CD8-positive, alpha-beta memory T cell (primary cell): ENCODE data around the gene TAF13. TPM values are rescaled to one million over a fixed set of nuclear protein-coding genes. Genes with fewer than 3 reads are reported as not detected.

ENCODE experiments used
- CTCF ChIA-PET: fragments of 350-600 bp; sonication (Branson Sonifier 250); formaldehyde crosslinking; loops from one replicate; lab custom pipeline; 2021; ENCODE audit warnings: antibody characterized with exemption; lab: Charles Lee
- POLR2A ChIA-PET: fragments of 350-600 bp; sonication (Branson Sonifier 250); formaldehyde crosslinking; loops from one replicate; lab custom pipeline; 2021; ENCODE audit warnings: antibody characterized with exemption; lab: Charles Lee
- DNase-seq, 5 donors: peaks; one replicate each; pipeline versions ENCODE4 v3.0.0 to v3.0.0-alpha.2; 2020 to 2022; ENCODE audit warnings: mixed read lengths in 1 of 5
- H3K27ac ChIP-seq: one replicate; pipeline ENCODE4 v1.7.0; 2013; ENCODE audit warnings: low read depth, mild to moderate bottlenecking, low read length, moderate library complexity
- H3K27me3 ChIP-seq: 2 replicates; pipeline ENCODE4 v1.7.0; 2013; ENCODE audit warnings: low read length, mild to moderate bottlenecking; ENCODE audit not compliant: insufficient read depth, poor library complexity, severe bottlenecking
- H3K36me3 ChIP-seq: 2 replicates; pipeline ENCODE4 v1.7.0; 2013; ENCODE audit warnings: mild to moderate bottlenecking, low read length, moderate library complexity; ENCODE audit not compliant: insufficient read depth
- H3K4me1 ChIP-seq: 2 replicates; pipeline ENCODE4 v1.7.0; 2013; ENCODE audit warnings: mild to moderate bottlenecking, low read length, moderate library complexity; ENCODE audit not compliant: insufficient read depth
- H3K4me3 ChIP-seq: 2 replicates; pipeline ENCODE4 v1.7.0; 2013; ENCODE audit warnings: mild to moderate bottlenecking, low read length
- H3K9me3 ChIP-seq: 2 replicates; pipeline ENCODE4 v1.7.0; 2013; ENCODE audit warnings: mild to moderate bottlenecking, low read length
- H3K27ac Mint-ChIP-seq, 8 donors: one replicate each; pipeline ENCODE4 v1.8.0; 2020 to 2021; ENCODE audit warnings: mixed read lengths in 8 of 8, mild to moderate bottlenecking in 6 of 8, inconsistent platforms in 3 of 8, moderate library complexity in 3 of 8
- H3K27me3 Mint-ChIP-seq, 2 donors: one replicate each; pipeline ENCODE4 v1.8.0; 2020 to 2021; ENCODE audit warnings: mixed read lengths in 2 of 2, mild to moderate bottlenecking in 1 of 2, moderate library complexity in 1 of 2
- H3K36me3 Mint-ChIP-seq, 3 donors: one replicate each; pipeline ENCODE4 v1.8.0; 2020 to 2021; ENCODE audit warnings: mixed read lengths in 3 of 3, inconsistent platforms in 1 of 3, mild to moderate bottlenecking in 1 of 3
- H3K4me1 Mint-ChIP-seq, 3 donors: one replicate each; pipeline ENCODE4 v1.8.0; 2020 to 2021; ENCODE audit warnings: mixed read lengths in 3 of 3, inconsistent platforms in 1 of 3, mild to moderate bottlenecking in 1 of 3
- H3K4me3 Mint-ChIP-seq, 7 donors: one replicate each; pipeline ENCODE4 v1.8.0; 2020 to 2021; ENCODE audit warnings: mixed read lengths in 7 of 7, mild to moderate bottlenecking in 6 of 7, moderate library complexity in 4 of 7, inconsistent platforms in 2 of 7
- H3K9me3 Mint-ChIP-seq, 5 donors: one replicate each; pipeline ENCODE4 v1.8.0; 2020 to 2022; ENCODE audit warnings: mixed read lengths in 5 of 5, mild to moderate bottlenecking in 3 of 5, moderate library complexity in 2 of 5, inconsistent platforms in 1 of 5
- polyA plus RNA-seq: library from polyadenylated mRNA; unstranded; fragments of 300-500 nt; fragmentation: Illumina TruSeq; gene quantifications from one replicate; pipeline ENCODE4 v1.2.3, GENCODE V29; 2021
- total RNA-seq, 2 experiments: library from RNA; stranded (reverse); gene quantifications; one replicate each; pipeline ENCODE4 v1.2.3, GENCODE V29; 2021

Gene TAF13
- total and polyA plus RNA-seq, 3 experiments from 2014 or later = 2.3 to 40.9 (median 37.5) TPM

- CTCF ChIA-PET = interaction anchor here (0.8 to 2.9 kb wide), 4 partner anchors 8 to 22 kb away, joined by 3 to 29 read pairs (median 6); partner anchors contain the start of gene ELAPOR1
- Histone ChIP-seq H3K27me3 (no peaks in the 10 kb centered on the region), H3K4me1 (peaks cover 22% of the 10 kb centered on the region), H3K36me3 (peaks cover 4% of the 10 kb centered on the region), H3K9me3 (peaks cover 4% of the 10 kb centered on the region), H3K4me3 (peak overlapping the region; percentile 75), H3K27ac (peak overlapping the region; percentile 92)
- H3K9me3 Mint-ChIP-seq = peaks cover 0 to 3% (median 0%) of the 10 kb centered on the region in 5 donors
- peaks cover 0 to 46% (median 7%) of the 10 kb centered on the region in 3 donors for H3K36me3 Mint-ChIP-seq
- H3K4me3 Mint-ChIP-seq = peak overlapping the region; percentile 92 to 99 (median 95)
- H3K27me3 Mint-ChIP-seq = no peaks in the 10 kb centered on the region
- peak overlapping the region; percentile 94 to 99 (median 96) for H3K27ac Mint-ChIP-seq
- POLR2A ChIA-PET = interaction anchor here (1.0 to 2.9 kb wide), 5 partner anchors 9 to 399 kb away, joined by 3 to 32 read pairs (median 11); partner anchors contain the start of genes PRPF38B, TAF13 and WDR47
- peaks cover 32 to 50% (median 43%) of the 10 kb centered on the region in 3 donors for H3K4me1 Mint-ChIP-seq
- DNase-seq = no peak
Measured at GRCh38 chr1:109091078-109091838, 15.5 kb upstream of the TAF13 start.

GRCh38 chr1:109090196-109091077 lies 14.6 kb upstream of the TAF13 start, which contains the start of gene TMEM167B:
TMEM167B (plus strand) TSS chr1:109090764; CDS start chr1:109090873, 109 bp downstream.
- Histone ChIP-seq H3K4me3 (peak within 1 kb of the TSS; percentile 75), H3K9me3 (peaks cover 4% of the 10 kb centered on the region), H3K27me3 (no peaks in the 10 kb centered on the region), H3K4me1 (peaks cover 22% of the 10 kb centered on the region), H3K36me3 (peaks cover 4% of the 10 kb centered on the region), H3K27ac (peak within 1 kb of the TSS; percentile 92)
- Mint-ChIP-seq H3K4me3 (peak within 1 kb of the TSS; percentile 92 to 99 (median 95)), H3K4me1 (peaks cover 32 to 50% (median 43%) of the 10 kb centered on the region in 3 donors), H3K36me3 (peaks cover 0 to 39% (median 7%) of the 10 kb centered on the region in 3 donors), H3K9me3 (peaks cover 0 to 3% (median 0%) of the 10 kb centered on the region in 5 donors), H3K27me3 (peaks cover 0 to 3% of the 10 kb centered on the region in 2 donors), H3K27ac (peak within 1 kb of the TSS; percentile 94 to 99 (median 96))
- POLR2A ChIA-PET = interaction anchor here (1.0 to 2.9 kb wide), 4 partner anchors 9 to 128 kb away, joined by 3 to 32 read pairs (median 12); partner anchors contain the start of genes TAF13 and WDR47
- CTCF ChIA-PET = interaction anchor here (0.8 to 2.9 kb wide), 4 partner anchors 9 to 23 kb away, joined by 3 to 29 read pairs (median 4); no protein-coding TSS in a partner anchor
- DNase-seq = peak; percentile 75 to 93 (median 83)

- Histone ChIP-seq H3K9me3 (peaks cover 4% of the 10 kb centered on the region), H3K27me3 (no peaks in the 10 kb centered on the region), H3K4me3 (peak overlapping the region; percentile 75), H3K4me1 (peaks cover 22% of the 10 kb centered on the region), H3K27ac (peak overlapping the region; percentile 92), H3K36me3 (peaks cover 4% of the 10 kb centered on the region)
- POLR2A ChIA-PET = interaction anchor here (1.0 to 2.9 kb wide), 5 partner anchors 10 to 47 kb away, joined by 3 to 32 read pairs (median 11); partner anchors contain the start of genes TAF13 and WDR47
- CTCF ChIA-PET = interaction anchor here (1.0 to 2.9 kb wide), 3 partner anchors 10 to 23 kb away, joined by 4 to 29 read pairs (median 7); a partner anchor contains a TSS
- peak overlapping the region; percentile 38 to 99 (median 95) for H3K4me3 Mint-ChIP-seq
- peaks cover 29 to 42% (median 33%) of the 10 kb centered on the region in 3 donors for H3K4me1 Mint-ChIP-seq
- H3K27ac Mint-ChIP-seq = peak overlapping the region in 7 of 8 donors; percentile 41 to 98 (median 94)
- peaks cover 0 to 30% (median 6%) of the 10 kb centered on the region in 3 donors for H3K36me3 Mint-ChIP-seq
- peaks cover 0 to 3% of the 10 kb centered on the region in 2 donors for H3K27me3 Mint-ChIP-seq
- peaks cover 0 to 3% (median 0%) of the 10 kb centered on the region in 5 donors for H3K9me3 Mint-ChIP-seq
- no peak for DNase-seq
Measured at GRCh38 chr1:109089242-109090015, 13.6 kb upstream of the TAF13 start.

- Histone ChIP-seq H3K4me3 (no peak overlapping the region), H3K36me3 (no peaks in the 10 kb centered on the region), H3K27me3 (no peaks in the 10 kb centered on the region), H3K4me1 (peaks cover 2% of the 10 kb centered on the region), H3K27ac (no peak overlapping the region), H3K9me3 (peaks cover 4% of the 10 kb centered on the region)
- Mint-ChIP-seq H3K9me3 (no peaks in the 10 kb centered on the region), H3K4me1 (peaks cover 0 to 8% (median 0%) of the 10 kb centered on the region in 3 donors), H3K27ac (peak overlapping the region in 1 of 8 donors; percentile 92), H3K4me3 (no peak overlapping the region), H3K36me3 (peaks cover 0 to 3% (median 0%) of the 10 kb centered on the region in 3 donors), H3K27me3 (peaks cover 0 to 5% of the 10 kb centered on the region in 2 donors)
- POLR2A ChIA-PET = interaction anchor here (0.7 kb wide), 1 partner anchor 296 kb away, joined by 3 read pairs; no protein-coding TSS in a partner anchor
- DNase-seq = no peak
- CTCF ChIA-PET = interaction anchor here (0.9 to 5.0 kb wide), 2 partner anchors 9 to 15 kb away, joined by 3 to 23 read pairs; no protein-coding TSS in a partner anchor
Measured at GRCh38 chr1:109084563-109085517, 9.0 kb upstream of the TAF13 start.

- DNase-seq = no peak
- no peaks in the 10 kb centered on the region for H3K36me3 ChIP-seq
- H3K27me3 Mint-ChIP-seq = peaks cover 0 to 5% of the 10 kb centered on the region in 2 donors
- H3K9me3 Mint-ChIP-seq = no peaks in the 10 kb centered on the region
- H3K27ac ChIP-seq = no peak overlapping the region
- H3K27me3 ChIP-seq = no peaks in the 10 kb centered on the region
- CTCF ChIA-PET = interaction anchor here (1.0 to 5.0 kb wide), 2 partner anchors 16 to 29 kb away, joined by 6 to 23 read pairs; a partner anchor contains a TSS
- POLR2A ChIA-PET = no interaction called here
- H3K4me1 Mint-ChIP-seq = peaks cover 0 to under 1% (median 0%) of the 10 kb centered on the region in 3 donors
- no peak overlapping the region for H3K4me3 ChIP-seq
- H3K9me3 ChIP-seq = no peaks in the 10 kb centered on the region
- H3K4me3 Mint-ChIP-seq = peak overlapping the region in 1 of 7 donors; percentile 41
- peaks cover 0 to 2% (median 0%) of the 10 kb centered on the region in 3 donors for H3K36me3 Mint-ChIP-seq
- no peaks in the 10 kb centered on the region for H3K4me1 ChIP-seq
- H3K27ac Mint-ChIP-seq = no peak overlapping the region
Measured at GRCh38 chr1:109083923-109084322, 8.1 kb upstream of the TAF13 start.

- ChIA-PET CTCF (interaction anchor here (1.0 to 5.0 kb wide), 2 partner anchors 17 to 29 kb away, joined by 6 to 23 read pairs; a partner anchor contains a TSS), POLR2A (no interaction called here)
- no peak overlapping the region for H3K27ac Mint-ChIP-seq
- no peaks in the 10 kb centered on the region for H3K9me3 Mint-ChIP-seq
- Histone ChIP-seq H3K4me1 (no peaks in the 10 kb centered on the region), H3K4me3 (no peak overlapping the region), H3K9me3 (no peaks in the 10 kb centered on the region), H3K27me3 (no peaks in the 10 kb centered on the region), H3K27ac (no peak overlapping the region), H3K36me3 (no peaks in the 10 kb centered on the region)
- peaks cover 0 to 1% (median 0%) of the 10 kb centered on the region in 3 donors for H3K36me3 Mint-ChIP-seq
- H3K4me3 Mint-ChIP-seq = no peak overlapping the region
- no peak for DNase-seq
- no peaks in the 10 kb centered on the region for H3K4me1 Mint-ChIP-seq
- H3K27me3 Mint-ChIP-seq = peaks cover 0 to 5% of the 10 kb centered on the region in 2 donors
Measured at GRCh38 chr1:109083501-109083900, 7.7 kb upstream of the TAF13 start.
